ENCODE data around the gene OLIG1.

The OLIG1 gene

DNA sequence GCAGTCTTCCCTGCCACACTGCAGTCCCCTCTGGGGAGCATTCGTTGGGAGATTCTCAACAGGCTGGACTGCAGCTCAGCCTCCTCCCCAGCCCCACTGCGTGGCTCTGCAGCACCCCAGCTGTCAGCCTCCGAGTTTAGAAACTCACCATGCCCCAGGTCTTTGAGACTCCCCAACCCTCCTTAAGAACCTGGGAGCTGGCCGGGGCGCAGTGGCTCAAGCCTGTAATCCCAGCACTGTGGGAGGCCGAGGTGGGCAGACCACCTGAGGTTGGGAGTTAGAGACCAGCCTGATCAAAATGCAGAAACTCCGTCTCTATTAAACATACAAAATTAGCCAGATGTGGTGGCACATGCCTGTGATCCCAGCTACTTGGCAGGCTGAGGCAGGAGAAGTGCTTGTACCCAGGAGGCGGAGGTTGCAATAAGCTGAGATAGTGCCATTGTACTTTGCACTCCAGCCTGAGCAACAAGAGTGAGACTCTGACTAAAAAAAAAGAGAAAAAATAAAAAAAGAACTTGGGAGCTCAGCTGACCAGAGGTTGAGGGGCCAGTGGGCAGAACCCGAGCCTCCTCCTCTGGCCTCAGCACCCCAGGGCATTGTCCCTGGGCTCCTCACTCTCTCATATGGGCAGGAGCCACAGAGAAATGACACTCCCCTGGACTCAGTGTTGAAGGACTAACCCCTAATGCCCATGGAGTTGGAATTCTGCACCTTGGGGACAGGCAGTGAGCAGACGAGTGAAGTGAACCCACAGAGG is 38.6 kb upstream of the OLIG1 start:
- no peak for DNase-seq

DNA sequence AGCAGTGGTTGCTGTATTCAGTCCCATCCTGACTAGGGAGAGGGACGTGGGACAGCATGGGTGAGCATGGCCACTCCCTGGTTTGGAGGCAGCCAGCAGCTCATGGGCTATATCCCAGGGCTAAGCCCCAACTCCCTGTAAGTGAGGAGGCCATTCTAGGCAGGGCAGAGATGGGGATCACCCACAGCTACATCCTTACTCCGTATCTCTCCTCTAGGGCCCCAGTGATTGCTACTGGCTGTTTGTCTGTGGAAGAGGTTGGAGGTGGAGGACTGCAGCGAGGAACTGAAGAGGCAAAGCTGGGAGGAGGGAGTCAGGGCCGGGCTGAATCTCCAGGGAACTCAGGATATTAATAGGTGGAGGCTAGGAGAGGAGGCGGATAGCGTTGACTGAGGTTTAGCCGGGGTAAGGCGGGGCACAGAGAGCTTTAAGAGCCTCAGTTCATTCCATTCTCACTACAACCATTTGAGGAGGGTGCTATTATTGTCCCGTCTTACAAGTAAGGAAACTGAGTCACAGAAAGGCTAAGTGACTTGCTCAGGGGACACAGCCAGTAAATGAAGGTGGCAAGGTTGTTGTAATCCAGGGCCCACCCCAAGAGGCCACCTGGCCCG is 37.4 kb upstream of the OLIG1 start:
- DNase-seq, result no peak

DNA sequence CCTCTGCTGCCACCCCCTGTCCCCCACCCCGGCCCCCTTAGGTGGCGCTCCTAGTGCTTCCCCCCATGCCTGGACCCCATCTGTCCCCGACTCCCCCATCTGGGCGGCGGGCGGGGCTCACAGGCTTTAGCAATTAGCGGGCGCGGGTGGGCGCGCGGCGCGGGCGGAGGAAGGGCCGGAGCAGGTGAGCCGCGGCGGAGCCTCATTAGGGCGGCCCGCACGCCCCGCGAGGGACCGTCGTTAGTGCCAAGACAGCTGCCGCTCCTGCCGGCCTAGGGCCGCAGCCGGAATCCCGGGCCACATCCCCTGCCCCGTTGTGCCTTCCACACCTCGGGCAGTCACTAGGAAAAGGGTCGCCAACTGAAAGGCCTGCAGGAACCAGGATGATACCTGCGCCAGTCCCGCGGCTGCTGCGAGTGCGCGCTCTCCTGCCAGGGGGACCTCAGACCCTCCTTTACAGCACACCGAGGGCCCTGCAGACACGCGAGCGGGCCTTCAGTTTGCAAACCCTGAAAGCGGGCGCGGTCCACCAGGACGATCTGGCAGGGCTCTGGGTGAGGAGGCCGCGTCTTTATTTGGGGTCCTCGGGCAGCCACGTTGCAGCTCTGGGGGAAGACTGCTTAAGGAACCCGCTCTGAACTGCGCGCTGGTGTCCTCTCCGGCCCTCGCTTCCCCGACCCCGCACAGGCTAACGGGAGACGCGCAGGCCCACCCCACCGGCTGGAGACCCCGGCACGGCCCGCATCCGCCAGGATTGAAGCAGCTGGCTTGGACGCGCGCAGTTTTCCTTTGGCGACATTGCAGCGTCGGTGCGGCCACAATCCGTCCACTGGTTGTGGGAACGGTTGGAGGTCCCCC is 36.6 kb upstream of the OLIG1 start:
- no peak for DNase-seq

DNA sequence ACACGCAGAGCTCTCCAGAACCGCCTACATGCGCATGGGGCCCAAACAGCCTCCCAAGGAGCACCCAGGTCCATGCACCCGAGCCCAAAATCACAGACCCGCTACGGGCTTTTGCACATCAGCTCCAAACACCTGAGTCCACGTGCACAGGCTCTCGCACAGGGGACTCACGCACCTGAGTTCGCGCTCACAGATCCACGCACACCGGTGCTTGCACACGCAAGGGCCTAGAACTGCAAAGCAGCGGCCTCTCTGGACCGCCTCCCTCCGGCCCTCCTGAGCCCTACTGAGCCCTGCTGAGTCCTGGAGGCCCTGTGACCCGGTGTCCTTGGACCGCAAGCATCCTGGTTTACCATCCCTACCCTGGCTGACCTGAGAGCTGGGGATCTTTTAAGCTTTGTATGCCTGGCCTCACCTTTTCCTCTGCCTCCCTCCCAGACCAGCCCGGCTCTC is 36.0 kb upstream of the OLIG1 start:
- DNase-seq, result no peak

DNA sequence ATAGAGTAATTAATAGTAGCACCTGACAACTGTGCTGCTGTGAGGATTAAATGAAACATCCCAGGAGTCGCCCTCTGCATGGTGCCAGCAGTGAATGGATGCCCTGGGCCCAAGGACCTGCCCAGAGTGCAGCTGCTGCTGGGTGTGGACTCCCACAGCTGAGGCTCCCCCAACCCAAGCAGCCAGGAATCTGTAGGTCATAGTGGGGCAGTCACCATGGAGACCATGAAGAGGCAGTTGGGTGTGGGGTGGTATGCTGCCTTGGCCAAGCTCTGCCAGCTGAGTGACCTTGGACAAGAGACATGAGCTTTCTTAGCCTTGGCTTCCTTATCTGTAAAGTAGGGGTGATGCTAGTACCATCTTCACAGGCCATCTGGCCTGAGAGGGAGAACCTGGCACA is 34.8 kb upstream of the OLIG1 start:
- no peak for DNase-seq

DNA sequence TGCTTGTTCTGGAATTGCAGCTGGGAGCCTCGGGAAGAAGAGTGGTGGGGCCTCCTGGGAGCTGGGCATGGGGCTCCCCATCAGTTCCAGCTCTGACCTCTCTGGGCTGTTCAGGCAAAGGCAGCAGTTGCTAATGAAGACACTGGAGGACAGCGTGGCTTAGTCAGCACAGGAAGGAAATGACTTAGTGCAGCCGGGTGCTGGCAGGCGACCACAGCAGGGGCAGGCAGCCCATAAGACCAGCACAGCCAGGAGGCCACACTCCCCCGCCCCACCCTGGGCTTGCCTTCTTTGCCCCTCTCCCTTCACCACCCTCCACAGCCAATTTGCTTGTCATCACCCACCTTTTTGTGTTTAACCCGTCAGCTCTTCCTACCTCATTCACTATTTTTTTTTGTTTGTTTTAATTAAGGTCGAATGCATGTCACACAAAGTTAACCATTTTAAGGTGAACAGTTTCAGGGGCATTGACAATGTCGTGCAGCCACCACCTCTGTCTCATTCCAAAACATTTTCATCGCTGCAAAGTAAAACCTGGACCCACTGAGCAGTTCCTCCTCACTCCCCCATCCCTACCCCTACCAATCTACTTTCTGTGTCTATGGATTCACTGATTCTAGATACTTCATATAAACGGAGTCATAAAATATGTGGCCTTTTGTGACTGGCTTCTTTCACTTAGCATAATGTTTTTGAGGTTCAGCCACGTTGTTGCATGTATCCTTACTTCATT is 33.3 kb upstream of the OLIG1 start:
- no peak for DNase-seq

DNA sequence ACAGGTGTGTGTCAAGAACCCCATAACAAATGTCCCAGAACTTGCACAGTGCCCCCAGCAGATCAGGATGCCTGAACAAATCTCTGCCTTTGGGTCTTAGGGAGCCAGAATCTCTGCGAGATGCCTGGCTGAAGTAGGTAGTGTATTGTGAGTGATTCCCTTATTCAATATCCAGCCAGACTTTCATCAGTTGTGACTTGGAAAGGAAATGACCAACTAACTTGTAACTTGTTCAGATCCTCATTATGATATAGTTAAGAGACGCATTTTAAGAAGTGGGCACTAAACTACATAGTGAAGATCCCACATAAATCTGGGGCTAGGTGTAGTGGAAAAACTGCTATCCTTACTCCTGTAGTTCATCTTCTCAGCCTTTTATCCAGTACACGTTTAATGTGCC is 32.4 kb upstream of the OLIG1 start:
- DNase-seq, result no peak

DNA sequence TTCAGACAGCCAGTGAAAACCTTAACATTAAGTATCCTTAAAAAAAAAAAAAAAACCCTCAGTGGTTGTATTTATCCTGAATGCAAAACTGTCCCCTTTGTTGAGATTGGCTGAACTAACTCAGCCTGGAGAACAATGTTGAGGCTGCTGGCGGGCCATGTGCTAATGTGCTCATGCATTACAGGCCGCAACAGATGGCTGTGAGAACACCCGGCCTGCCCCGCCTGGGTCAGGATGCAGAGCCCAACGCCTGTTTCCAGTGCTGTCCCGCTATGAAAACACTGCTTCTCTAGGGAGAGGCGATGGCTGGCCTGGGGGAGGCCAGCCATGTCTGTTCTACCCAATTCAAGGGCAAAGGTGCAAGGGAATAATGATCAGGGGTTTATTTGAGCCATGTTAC is 30.4 kb upstream of the OLIG1 start:
- no peak for DNase-seq

DNA sequence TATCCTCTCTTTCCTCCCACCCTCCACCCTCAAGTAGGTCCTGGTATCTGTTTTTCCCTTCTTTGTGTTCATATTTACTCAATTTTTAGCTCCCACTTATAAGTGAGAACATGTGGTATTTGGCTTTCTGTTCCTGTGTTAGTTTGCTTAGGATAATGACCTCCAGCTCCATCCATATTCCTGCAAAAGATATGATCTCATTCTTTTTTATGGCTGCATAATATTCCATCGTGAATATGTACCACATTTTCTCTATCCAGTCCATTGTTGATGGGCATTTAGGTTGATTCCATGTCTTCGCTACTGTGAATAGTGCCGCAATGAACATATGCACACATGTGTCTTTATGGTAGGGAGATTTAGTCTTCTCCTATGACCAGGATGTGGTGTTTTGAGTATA is 29.7 kb upstream of the OLIG1 start:
- DNase-seq, result no peak

DNA sequence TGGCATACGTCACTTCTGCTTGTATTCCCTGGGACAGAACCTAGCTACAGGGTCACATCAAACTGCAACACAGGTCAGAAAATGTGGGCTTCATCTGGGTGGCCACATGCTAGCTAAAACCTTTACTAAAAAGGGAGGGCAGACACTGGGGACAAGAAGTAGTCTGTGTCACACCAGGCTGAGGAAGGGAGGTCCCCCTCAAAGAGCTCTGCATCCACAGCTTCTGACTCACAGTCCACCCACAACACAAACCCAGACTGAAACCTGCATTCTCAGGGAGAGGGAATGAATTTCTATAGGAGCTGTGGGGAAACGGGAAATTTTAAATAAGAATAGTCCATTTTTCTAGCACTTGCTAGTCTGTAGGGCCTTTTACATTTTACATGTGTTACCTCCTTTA is 28.0 kb upstream of the OLIG1 start:
- DNase-seq, result no peak

DNA sequence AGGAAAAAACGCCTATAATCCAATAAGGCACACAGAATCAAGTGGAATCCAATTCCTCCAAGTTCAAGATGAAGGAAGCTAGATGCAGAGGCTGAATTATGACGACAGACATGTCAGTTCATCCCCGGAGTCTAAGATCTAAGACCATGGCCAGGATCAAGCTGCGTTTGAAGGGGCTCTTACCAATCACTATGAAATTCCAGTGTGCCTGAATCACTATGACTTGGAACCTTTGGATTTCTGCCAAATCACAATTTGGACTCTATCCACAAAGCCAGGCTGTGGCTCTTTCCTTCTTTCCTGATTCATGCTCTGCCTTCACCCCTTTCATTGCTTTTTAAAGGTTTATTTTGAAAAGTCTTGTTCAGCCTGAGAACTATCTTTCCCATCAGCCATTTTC is 27.1 kb upstream of the OLIG1 start:
- DNase-seq, result no peak

DNA sequence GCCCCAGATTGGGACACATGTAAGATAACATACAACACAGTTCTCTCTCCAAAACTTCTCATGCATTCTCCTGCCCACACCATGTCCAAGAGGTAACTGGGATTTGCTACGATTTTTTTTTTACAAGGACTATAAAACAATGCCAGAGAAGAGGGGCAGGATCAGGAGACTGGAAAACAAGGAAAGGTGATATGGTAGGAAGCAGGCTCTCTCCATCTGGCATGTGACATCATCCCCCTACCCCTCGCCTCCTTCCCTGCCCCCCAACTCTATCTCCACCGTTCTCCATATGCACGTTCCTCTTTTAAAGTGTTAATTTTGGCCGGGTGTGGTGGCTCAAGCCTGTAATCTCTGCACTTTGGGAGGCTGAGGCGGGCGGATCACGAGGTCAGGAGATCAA is 23.5 kb upstream of the OLIG1 start:
- no peak for DNase-seq

DNA sequence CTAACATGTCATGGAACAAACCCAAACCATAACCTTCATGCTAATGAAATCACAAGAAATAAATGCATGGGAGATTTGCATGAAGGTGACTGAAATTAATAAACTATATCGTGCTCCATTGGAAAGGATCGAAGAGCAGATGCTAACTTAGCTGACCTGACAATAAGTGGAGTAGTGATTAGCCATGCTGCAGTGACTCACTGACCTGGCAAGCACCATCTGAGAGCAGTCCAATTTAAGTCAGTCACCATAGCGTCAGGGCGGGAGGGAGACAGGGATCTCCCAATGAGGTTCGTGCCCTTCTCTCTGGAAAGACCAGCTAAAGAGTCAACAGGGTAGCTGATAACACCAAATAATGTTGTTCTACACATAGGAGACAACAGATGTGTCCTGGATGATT is 22.7 kb upstream of the OLIG1 start:
- DNase-seq, result no peak

DNA sequence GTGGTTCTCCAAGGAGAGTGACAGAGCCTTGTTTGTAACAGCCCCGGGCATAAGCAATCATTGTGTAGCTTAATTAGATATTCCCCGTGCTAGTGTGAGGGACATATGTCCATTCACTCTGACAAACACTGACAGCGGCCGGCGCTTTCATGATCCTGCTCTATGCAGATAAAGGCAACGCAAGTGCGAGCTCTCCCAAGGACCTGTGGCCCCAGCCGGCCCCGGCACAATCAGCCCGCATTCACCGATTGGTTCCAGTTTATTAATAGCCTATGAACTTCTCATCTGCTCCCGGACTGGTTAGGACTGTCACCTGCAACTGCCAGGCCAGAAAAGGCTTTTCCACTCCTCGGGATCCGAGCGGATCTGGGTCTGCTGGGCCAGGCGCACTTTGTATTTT is 18.0 kb upstream of the OLIG1 start:
- DNase-seq, result no peak

DNA sequence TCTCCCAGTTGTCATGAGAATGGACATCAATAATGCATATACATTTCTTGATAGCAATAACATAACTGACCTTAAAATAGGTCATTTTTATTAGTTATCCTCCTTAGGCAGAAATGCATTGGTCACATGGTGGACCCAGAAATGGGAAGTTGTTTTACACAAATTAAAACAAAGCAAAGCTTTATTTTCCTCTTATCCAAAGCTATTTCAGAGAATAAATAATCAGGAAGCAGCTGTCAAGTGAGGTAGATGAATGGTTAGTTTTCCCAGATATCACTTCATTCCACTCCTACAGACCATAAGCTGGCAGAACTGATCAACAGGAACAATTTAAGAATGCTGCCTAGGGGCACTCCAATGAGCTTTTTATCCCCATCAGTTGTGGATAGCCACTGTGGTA is 16.0 kb upstream of the OLIG1 start:
- DNase-seq, result no peak

DNA sequence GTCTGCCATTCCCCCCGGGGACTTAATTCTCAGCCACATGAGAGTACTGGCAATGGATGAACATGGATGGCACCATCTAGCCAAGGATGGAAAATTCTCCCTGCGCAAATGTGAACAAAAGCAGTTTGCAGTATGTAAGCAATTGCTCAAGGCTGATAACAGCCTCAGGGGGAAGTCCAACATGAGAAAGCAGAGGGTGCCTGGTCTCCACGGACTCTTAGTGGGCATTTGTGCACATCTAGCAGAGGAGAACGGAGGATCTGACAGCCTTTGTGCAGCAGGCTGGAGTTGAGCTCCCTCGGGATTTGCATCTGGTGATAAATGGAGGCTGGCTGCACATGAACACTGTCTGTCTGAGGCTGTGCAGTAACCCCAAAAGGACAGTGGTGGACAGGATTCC is 13.9 kb upstream of the OLIG1 start:
- no peak for DNase-seq

DNA sequence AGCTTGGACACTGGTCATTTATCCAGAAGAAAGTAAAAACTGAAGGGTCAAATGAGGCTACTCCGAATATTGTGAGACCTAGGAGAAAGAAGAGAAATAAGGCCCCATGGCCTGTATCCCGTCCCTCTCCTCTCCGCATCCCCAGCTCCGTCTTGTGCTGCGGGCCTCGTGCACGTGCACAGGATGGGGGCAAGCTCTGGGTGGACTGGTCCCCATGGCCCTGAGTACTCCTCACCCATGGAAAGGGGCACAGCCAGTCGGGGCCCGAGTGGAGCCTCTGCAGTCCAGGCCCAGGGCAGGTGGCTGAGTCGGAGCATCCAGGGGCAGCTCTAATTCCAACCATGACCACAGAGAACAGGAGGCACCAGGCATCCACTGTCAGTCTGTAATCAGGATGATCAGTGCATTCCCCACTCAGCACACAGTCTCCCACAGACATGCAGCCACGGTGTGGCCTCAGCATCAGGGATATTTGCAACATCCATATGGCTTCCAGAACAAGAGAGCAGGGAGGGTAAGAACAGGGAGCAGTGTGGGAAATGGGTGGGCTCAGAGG is 12.5 kb upstream of the OLIG1 start:
- DNase-seq, result no peak

DNA sequence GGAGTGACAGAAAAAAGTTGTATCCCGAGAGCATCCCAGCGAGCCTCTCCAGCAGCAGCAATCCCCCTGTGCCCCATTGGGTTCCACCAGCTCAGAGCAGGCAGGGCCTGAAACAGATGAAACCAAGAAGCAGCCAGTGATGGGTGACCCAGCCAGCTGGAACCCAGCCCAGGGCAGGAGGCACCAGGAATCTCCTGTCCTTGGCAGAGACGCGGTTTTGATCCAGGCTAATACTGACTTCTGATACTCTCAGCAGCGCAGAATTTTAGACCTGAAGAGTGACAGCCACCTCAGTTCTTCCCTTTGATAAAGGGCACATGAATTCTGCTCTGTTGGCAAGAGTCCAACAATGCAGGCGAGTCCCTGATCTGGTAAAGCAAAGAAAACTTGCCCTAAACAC is 11.4 kb upstream of the OLIG1 start:
- DNase-seq, result no peak

DNA sequence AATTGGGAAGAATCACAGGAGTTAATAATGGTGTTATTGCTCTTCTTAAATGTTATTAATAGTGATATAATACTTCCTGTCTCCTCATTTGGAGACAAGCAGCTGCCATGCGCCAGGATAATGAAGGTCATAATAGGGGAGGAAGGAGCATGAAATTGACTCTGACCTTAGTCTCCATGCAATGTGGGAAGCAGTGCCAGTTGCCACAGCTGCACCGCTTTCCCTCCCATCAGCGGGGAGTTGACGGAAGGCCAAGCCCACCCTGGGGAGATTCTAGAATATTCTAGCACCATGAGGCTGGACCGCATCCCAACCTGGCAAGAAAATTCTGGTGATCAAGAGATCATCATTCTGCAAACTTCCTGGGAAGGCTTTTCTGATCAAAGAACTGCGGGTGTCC is 11.0 kb upstream of the OLIG1 start:
- no peak for DNase-seq

DNA sequence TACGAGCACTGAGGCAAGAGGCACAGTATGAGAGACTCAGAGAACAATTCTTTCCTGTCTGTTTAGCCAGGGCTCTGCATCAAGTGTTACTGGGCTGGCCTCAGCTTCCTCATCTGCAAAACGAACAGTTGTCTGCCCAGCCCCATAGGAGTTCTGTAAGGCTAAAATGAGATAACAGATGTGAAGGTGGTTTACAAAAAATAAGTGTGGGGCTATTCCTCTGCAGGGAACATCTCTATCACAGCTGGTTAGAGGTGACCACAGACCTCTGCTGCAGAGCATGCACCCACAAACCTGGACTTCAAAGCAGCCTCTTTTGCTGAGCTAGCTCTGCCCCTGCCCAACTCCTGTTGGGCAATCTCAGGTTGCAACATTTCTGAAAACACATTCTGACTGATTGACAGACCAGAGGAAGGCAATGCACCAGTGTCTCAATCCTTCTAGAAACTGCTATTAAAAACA is 10.5 kb upstream of the OLIG1 start:
- no peak for DNase-seq

DNA sequence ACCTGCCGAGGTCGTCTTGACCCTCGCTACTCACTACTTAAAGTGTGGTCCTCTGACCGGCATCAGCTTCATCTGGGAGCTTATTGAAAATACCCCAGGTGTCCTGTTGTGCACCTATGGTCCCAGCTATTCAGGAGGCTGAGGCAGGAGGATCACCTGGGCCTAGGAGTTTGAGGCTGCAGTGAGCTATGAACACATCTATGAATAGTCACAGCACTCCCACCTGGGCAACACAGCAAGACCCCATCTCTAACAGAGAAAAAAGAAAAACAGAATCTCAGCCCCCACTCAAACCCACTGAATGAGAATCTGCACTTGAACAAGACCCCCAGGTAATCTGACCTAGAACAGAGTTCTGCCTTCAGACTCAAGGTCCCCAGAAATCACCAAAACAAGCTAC is 8.7 kb upstream of the OLIG1 start:
- no peak for DNase-seq

DNA sequence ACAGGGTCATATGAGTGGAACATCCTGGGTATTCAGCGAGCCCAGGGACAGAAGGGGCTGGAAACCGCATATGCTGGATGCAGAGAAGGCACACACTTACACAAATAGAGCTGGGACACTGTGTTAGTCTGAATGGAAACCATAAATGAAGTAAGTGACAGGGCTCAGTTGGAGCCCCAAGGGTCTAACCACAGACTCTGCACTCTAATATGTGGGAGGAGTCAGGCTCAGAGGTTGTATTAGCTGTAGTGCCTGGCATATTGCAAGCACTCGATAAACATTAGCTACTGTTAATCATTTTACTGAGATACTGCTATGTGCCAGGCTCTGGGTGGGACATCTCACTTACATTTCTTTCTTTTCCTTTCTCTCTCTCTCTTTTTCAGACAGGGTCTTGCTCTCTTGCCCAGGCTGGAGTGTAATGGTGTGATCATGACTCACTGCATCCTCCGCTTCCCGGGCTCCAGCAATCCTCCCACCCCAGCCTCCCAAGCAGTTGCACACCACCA is 6.5 kb upstream of the OLIG1 start:
- DNase-seq, result no peak

All from activated naive CD4-positive, alpha-beta T cell treated with Interleukin-2 at 50 U/mL for 16 hours (primary cell).